Lower leg skin (tissue), 3 donors: ENCODE data around the gene TUT1.

Source experiments
- CTCF ChIP-seq, 3 donors: fragments of 450-650 bp; IDR thresholded peaks; one replicate each; pipeline ENCODE4 v1.5.1; 2016; ENCODE audit warnings: antibody characterized with exemption in 3 of 3, mild to moderate bottlenecking in 3 of 3, moderate library complexity in 2 of 3
- POLR2A ChIP-seq, 2 donors: fragments of 450-650 bp; IDR thresholded peaks; one replicate each; pipeline ENCODE4 v1.6.1; 2016 to 2017; ENCODE audit warnings: antibody characterized with exemption in 2 of 2, mild to moderate bottlenecking in 1 of 2, moderate library complexity in 1 of 2

- TF ChIP-seq CTCF (IDR thresholded peaks at IDR 0.05) (no peak), POLR2A (IDR thresholded peaks at IDR 0.05) (no peak)
Observed at GRCh38 chr11:62601372-62602140, 10.2 kb upstream of the TUT1 start, which contains the start of gene MTA2.
